ENCODE results near the gene RIT2.

DNA sequence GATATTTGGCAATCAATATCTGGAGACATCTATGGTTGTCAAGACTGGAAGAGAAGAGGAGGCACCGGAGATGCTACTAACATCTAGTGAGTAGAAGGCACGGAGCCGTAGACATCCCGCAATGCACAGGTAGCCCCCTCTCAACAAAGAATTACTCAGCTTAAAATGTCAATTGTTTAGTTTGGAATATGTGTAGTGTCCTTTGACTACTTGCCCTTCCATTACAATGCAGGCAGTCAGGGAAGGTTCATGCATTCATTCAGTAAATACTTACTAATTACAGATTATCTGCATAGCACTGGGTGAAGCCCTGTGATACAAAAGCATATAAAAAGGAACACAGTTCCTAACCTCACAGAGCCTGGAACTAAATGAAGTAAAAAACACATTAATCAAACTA lies 294.0 kb downstream of the RIT2 start:
- TF ChIP-seq POLR2A (IDR thresholded peaks at IDR 0.05; ENCODE audit: low read depth, low read length) = no peak
- TF ChIP-seq POLR2AphosphoS5 (IDR thresholded peaks at IDR 0.05; ENCODE audit: low read depth, low read length) = no peak
- TF ChIP-seq TAF1 (IDR thresholded peaks at IDR 0.05; ENCODE audit: low read depth, low read length) = no peak

Measured in GM12891 (cell line).